Natural killer cell treated with Interleukin-12 subunit alpha and Interleukin-12 subunit beta and Interleukin-15 and Interleukin-18, amount 100 ng/mL, for 72 hours (primary cell): ENCODE data around the gene ZMAT5. TPM values are rescaled to one million over a fixed set of nuclear protein-coding genes. Genes with fewer than 3 reads are reported as not detected.

Experiments used
- ATAC-seq, 2 donors: fragments of 150-1000 bp; cut with Tn5 transposase in 1 of 2; sonication (Bioruptor Pico), chemical (Tn5 transposase) in 1 of 2; 2 replicates each; pipeline ENCODE4 v1.10.0; 2021
- DNase-seq: peaks from one replicate; pipeline ENCODE4 v3.0.0; 2022; ENCODE audit warnings: low spot score
- H3K27ac Mint-ChIP-seq, 2 donors: 1 replicate in 1 of 2; 2 replicates in 1 of 2; pipeline ENCODE4 v1.8.0; 2022; ENCODE audit warnings: mixed read lengths in 2 of 2, mild to moderate bottlenecking in 1 of 2, moderate library complexity in 1 of 2
- H3K27me3 Mint-ChIP-seq, 2 donors: 1 replicate in 1 of 2; 2 replicates in 1 of 2; pipeline ENCODE4 v1.8.0; 2022; ENCODE audit warnings: mixed read lengths in 2 of 2
- H3K36me3 Mint-ChIP-seq: one replicate; pipeline ENCODE4 v1.8.0; 2022; ENCODE audit warnings: mixed read lengths
- H3K4me1 Mint-ChIP-seq, 2 donors: 1 replicate in 1 of 2; 2 replicates in 1 of 2; pipeline ENCODE4 v1.8.0; 2022; ENCODE audit warnings: low read depth in 2 of 2, mixed read lengths in 2 of 2, mild to moderate bottlenecking in 1 of 2
- H3K4me3 Mint-ChIP-seq: one replicate; pipeline ENCODE4 v1.8.0; 2022; ENCODE audit warnings: mixed read lengths
- H3K9me3 Mint-ChIP-seq: 2 replicates; pipeline ENCODE4 v1.8.0; 2022; ENCODE audit warnings: mixed read lengths
- total RNA-seq, 2 donors: library from RNA; stranded (reverse); gene quantifications; one replicate each; pipeline ENCODE4 v1.2.3, GENCODE V29; 2022

ZMAT5 gene
- total RNA-seq, 2 donors from 2014 or later, result 17.3 to 34.4 TPM

GRCh38 chr22:29723766-29724165, 43.0 kb downstream of the ZMAT5 start:
- Mint-ChIP-seq H3K9me3 (no peaks in the 10 kb centered on the region), H3K27me3 (peaks cover 9 to 10% of the 10 kb centered on the region in 2 donors), H3K27ac (no peak overlapping the region), H3K4me3 (no peak overlapping the region), H3K4me1 (no peaks in the 10 kb centered on the region), H3K36me3 (no peaks in the 10 kb centered on the region)
- ATAC-seq, result no peak
- no peak for DNase-seq

GRCh38 chr22:29722587-29722986, 44.2 kb downstream of the ZMAT5 start:
- Mint-ChIP-seq H3K4me3 (no peak overlapping the region), H3K9me3 (no peaks in the 10 kb centered on the region), H3K36me3 (no peaks in the 10 kb centered on the region), H3K4me1 (no peaks in the 10 kb centered on the region), H3K27me3 (peaks cover 16 to 17% of the 10 kb centered on the region in 2 donors), H3K27ac (no peak overlapping the region)
- DNase-seq (no peak), ATAC-seq (no peak)

GRCh38 chr22:29722151-29722550, 44.7 kb downstream of the ZMAT5 start:
- no peak overlapping the region for H3K27ac Mint-ChIP-seq
- peaks cover 17 to 19% of the 10 kb centered on the region in 2 donors for H3K27me3 Mint-ChIP-seq
- ATAC-seq (no peak), DNase-seq (no peak)
- no peaks in the 10 kb centered on the region for H3K9me3 Mint-ChIP-seq
- H3K4me3 Mint-ChIP-seq, result no peak overlapping the region
- H3K36me3 Mint-ChIP-seq, result no peaks in the 10 kb centered on the region
- H3K4me1 Mint-ChIP-seq, result no peaks in the 10 kb centered on the region

- Mint-ChIP-seq H3K27me3 (peaks cover 20 to 24% of the 10 kb centered on the region in 2 donors), H3K36me3 (no peaks in the 10 kb centered on the region), H3K9me3 (no peaks in the 10 kb centered on the region), H3K27ac (no peak overlapping the region), H3K4me3 (no peak overlapping the region), H3K4me1 (no peaks in the 10 kb centered on the region)
- ATAC-seq (no peak), DNase-seq (no peak)
Measured at GRCh38 chr22:29720811-29721323, 45.9 kb downstream of the ZMAT5 start.

- Mint-ChIP-seq H3K27me3 (peaks cover 20 to 24% of the 10 kb centered on the region in 2 donors), H3K36me3 (no peaks in the 10 kb centered on the region), H3K4me1 (no peaks in the 10 kb centered on the region), H3K4me3 (no peak within 1 kb of the TSS), H3K9me3 (no peaks in the 10 kb centered on the region), H3K27ac (no peak within 1 kb of the TSS)
- ATAC-seq (no peak), DNase-seq (no peak)
Measured at GRCh38 chr22:29719899-29720645, 46.7 kb downstream of the ZMAT5 start, which contains the start of gene CABP7. Gene CABP7, plus strand, starts transcription at chr22:29720003. Its CDS starts 422 bp downstream, at chr22:29720425.

- DNase-seq, result no peak
- Mint-ChIP-seq H3K36me3 (no peaks in the 10 kb centered on the region), H3K4me1 (no peaks in the 10 kb centered on the region), H3K27me3 (peaks cover 20 to 24% of the 10 kb centered on the region in 2 donors), H3K27ac (no peak overlapping the region), H3K9me3 (no peaks in the 10 kb centered on the region), H3K4me3 (no peak overlapping the region)
- no peak for ATAC-seq
Measured at GRCh38 chr22:29718949-29719898, 47.6 kb downstream of the ZMAT5 start.

DNA sequence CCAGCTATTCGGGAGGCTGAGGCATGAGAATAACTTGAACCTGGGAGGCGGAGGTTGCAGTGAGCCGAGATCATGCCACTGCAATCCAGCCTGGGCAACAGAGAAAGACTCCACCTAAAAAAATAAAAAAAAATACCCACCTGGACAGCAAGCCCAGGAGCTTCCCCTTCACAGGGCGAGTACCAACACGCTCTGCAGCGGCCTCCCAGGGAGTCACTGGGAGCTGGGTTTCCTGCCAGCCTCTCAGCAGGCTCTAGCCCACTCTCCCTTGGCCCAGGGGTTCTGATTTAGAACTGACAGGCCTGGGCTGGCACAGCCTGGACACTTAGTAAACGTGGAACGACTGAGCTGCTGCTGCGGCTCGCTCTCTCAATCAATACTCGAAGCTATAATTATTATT, 49.0 kb downstream of the ZMAT5 start:
- no peak for ATAC-seq
- H3K9me3 Mint-ChIP-seq, result no peaks in the 10 kb centered on the region
- H3K4me1 Mint-ChIP-seq, result no peaks in the 10 kb centered on the region
- no peaks in the 10 kb centered on the region for H3K36me3 Mint-ChIP-seq
- H3K27ac Mint-ChIP-seq, result no peak overlapping the region
- DNase-seq, result no peak
- H3K4me3 Mint-ChIP-seq, result no peak overlapping the region
- peaks cover 20 to 24% of the 10 kb centered on the region in 2 donors for H3K27me3 Mint-ChIP-seq

DNA sequence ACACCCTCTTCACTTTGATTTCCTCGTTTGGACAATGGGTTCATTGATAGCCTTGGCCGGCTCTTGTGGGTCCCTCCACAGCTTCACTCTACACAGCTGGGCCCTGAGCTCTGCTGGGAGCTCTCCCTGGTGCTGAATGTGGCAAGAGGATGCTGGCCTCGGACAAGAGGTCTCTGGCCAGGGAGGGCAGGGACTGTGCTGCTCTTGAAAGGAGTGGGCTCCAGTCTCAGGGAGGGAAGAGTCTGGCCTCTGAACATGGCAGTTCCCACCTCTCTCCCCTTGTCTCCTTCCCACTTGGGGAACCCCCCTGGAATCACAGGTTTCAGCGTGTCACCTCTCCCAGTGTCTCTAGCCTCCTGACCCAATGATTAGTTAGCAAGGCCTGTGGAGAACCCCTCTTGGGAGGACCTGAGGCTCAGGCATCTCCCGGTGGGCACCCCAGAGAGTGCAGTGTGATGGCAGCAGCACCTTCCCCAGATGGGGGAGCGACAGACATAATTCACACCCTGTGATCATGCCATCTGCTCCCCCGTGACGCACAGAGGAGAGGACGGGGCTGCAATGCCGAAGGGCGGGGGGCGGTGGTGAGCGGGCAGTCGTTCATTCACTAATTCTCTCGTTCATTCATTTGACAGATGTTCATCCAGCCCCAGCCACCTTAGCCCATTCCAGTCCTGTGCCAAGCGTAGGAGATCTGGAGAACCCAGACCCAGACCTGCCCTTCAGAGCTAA, 49.8 kb downstream of the ZMAT5 start:
- DNase-seq, result no peak
- Mint-ChIP-seq H3K9me3 (no peaks in the 10 kb centered on the region), H3K36me3 (no peaks in the 10 kb centered on the region), H3K4me1 (no peaks in the 10 kb centered on the region), H3K4me3 (no peak overlapping the region), H3K27ac (no peak overlapping the region), H3K27me3 (peaks cover 23 to 24% of the 10 kb centered on the region in 2 donors)
- no peak for ATAC-seq

DNA sequence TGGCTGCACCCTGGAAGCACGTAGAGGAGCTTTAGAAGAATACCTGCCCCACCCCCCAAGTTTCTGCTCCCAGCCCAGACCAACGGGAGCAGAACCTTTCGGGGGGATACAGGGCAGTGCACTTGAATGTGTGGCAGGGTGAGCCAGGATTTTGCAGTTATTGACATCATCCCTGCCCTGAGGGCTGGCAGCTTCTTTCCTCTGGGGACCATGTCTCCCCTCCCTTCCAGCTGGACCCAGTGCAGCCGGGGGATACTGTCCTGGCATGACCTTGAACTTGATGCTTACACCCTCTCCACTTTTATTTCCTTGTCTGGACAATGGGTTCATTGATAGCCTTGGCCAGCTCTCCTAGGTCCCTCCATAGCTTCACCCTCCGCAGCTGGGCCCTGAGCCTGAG, 51.1 kb downstream of the ZMAT5 start:
- H3K9me3 Mint-ChIP-seq, result no peaks in the 10 kb centered on the region
- no peaks in the 10 kb centered on the region for H3K36me3 Mint-ChIP-seq
- H3K27ac Mint-ChIP-seq, result no peak overlapping the region
- H3K4me1 Mint-ChIP-seq, result no peaks in the 10 kb centered on the region
- H3K4me3 Mint-ChIP-seq, result no peak overlapping the region
- no peak for DNase-seq
- H3K27me3 Mint-ChIP-seq, result peaks cover 20 to 24% of the 10 kb centered on the region in 2 donors
- ATAC-seq, result no peak

DNA sequence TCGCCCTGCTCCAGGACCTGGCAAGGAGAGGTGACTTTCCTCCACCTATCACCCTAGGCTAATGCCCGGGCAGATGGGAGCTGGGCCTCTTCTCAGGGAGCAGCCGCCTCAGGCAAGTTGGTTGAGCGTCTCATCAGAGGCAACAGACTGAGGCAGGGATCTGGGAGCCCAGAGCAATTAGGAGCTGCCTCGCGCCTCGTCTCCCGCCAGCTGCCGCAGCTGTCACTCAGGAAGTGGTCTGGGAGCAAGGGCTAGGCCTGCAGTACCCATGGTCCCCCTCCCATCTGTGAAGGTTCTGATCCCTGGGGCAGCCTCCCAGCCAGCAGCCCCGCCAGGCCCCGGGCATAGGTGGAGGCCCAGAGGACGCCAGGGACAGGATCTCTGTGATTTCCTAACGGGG, 51.6 kb downstream of the ZMAT5 start:
- H3K4me1 Mint-ChIP-seq, result no peaks in the 10 kb centered on the region
- H3K4me3 Mint-ChIP-seq, result no peak overlapping the region
- DNase-seq (no peak), ATAC-seq (no peak)
- H3K27ac Mint-ChIP-seq, result no peak overlapping the region
- H3K36me3 Mint-ChIP-seq, result no peaks in the 10 kb centered on the region
- H3K9me3 Mint-ChIP-seq, result no peaks in the 10 kb centered on the region
- H3K27me3 Mint-ChIP-seq, result peaks cover 20 to 24% of the 10 kb centered on the region in 2 donors

- H3K27me3 Mint-ChIP-seq, result peaks cover 10% of the 10 kb centered on the region in 2 donors
- no peaks in the 10 kb centered on the region for H3K9me3 Mint-ChIP-seq
- no peak overlapping the region for H3K4me3 Mint-ChIP-seq
- ATAC-seq, result no peak
- no peak overlapping the region for H3K27ac Mint-ChIP-seq
- DNase-seq, result no peak
- H3K36me3 Mint-ChIP-seq, result no peaks in the 10 kb centered on the region
- H3K4me1 Mint-ChIP-seq, result no peaks in the 10 kb centered on the region
Measured at GRCh38 chr22:29713156-29713727, 53.6 kb downstream of the ZMAT5 start.

- H3K4me3 Mint-ChIP-seq, result no peak overlapping the region
Measured at GRCh38 chr22:29712119-29712518, 54.7 kb downstream of the ZMAT5 start.

DNA sequence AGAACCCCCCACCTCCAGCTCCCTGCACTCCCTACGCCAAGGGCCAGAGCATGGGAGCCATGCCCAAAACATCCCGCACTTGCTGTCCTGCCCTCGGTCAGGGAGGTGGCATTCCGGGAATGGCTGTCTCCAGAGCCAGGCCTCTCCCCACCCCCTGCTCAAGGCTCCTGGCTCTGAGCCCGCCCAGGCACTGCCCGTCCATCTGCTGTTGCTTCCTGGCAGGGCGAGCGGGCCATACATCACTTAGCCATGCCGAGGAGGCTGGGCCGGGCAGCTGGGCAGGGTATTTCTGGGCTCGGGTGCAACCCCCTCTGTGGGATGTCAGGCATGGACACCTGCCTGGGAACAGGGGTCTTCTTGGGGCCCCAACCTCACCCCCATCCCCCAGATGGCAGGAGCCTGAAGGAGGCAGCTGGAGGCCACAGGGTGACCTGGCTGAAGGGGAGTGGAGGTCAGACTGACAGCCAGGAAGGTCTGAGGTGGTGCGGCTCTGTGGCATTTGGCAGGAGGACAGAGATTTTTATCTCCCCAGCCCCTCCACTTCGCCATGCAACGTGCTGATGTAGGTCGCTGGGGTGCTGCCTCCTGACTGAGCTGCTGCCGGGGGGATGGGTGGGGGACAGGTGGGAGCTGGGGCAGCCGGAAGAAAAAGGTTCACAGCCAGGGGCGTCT, 55.7 kb downstream of the ZMAT5 start:
- Mint-ChIP-seq H3K36me3 (no peaks in the 10 kb centered on the region), H3K27ac (no peak overlapping the region), H3K27me3 (peaks cover 0 to 3% of the 10 kb centered on the region in 2 donors), H3K9me3 (no peaks in the 10 kb centered on the region), H3K4me3 (no peak overlapping the region), H3K4me1 (no peaks in the 10 kb centered on the region)
- no peak for ATAC-seq
- DNase-seq, result no peak

More at GRCh38 chr22:29712119-29712518, 54.7 kb downstream of the ZMAT5 start:
- H3K9me3 Mint-ChIP-seq, result no peaks in the 10 kb centered on the region
- no peaks in the 10 kb centered on the region for H3K4me1 Mint-ChIP-seq
- DNase-seq (no peak), ATAC-seq (no peak)
- no peaks in the 10 kb centered on the region for H3K36me3 Mint-ChIP-seq
- H3K27me3 Mint-ChIP-seq, result peaks cover 5 to 7% of the 10 kb centered on the region in 2 donors
- H3K27ac Mint-ChIP-seq, result no peak overlapping the region
